K562 (cell line): ENCODE measurements around the gene FTO. TPM values are rescaled to one million over a fixed set of nuclear protein-coding genes. Genes with fewer than 3 reads are reported as not detected.

Source experiments
- ATAC-seq: fragments of 200-7000 bp; cut with Tn5 transposase; 3 replicates; pipeline ENCODE4 v1.9.1; 2020; ENCODE audit warnings: moderate library complexity
- BruUV-seq: library from RNA; stranded (reverse); fragments of 400-500 nt; replicated peaks from 2 replicates; lab custom pipeline; 2021; lab: Mats Ljungman, UMichigan
- CTCF ChIA-PET: fragments of 300-600 bp; formaldehyde crosslinking; extraction: SDS; loops from one replicate; lab custom pipeline; 2021; ENCODE audit warnings: low intra/inter-chr PET ratio; lab: Yijun Ruan, JAX
- POLR2A ChIA-PET: fragments of 300-600, 350-650 bp; sonication (Branson Sonifier 250); formaldehyde crosslinking; extraction: SDS; loops from one replicate; lab custom pipeline; 2021; ENCODE audit warnings: antibody characterized with exemption, inconsistent platforms; lab: Yijun Ruan, JAX
- DNase-seq, 4 experiments: peaks; one replicate each; pipeline versions ENCODE4 v3.0.0 to v3.0.0-alpha.2; 2011 to 2018; ENCODE audit warnings: low spot score in 3 of 4, mixed read lengths in 3 of 4; ENCODE audit errors: extremely low read depth in 1 of 4
- FAIRE-seq: peaks from 2 replicates; lab custom pipeline; 2011; peaks lifted over from hg19 to GRCh38; lab: Jason Lieb, UNC
- H2AFZ ChIP-seq: 2 replicates; pipeline ENCODE4 v1.6.0; 2011; ENCODE audit warnings: low read depth, low read length, control low read depth, inconsistent platforms
- H3K27ac ChIP-seq: fragments of 200-600 bp; 3 replicates; pipeline ENCODE4 v1.8.0; 2011; ENCODE audit warnings: low read depth, mild to moderate bottlenecking, control low read depth, inconsistent platforms, low read length, moderate library complexity, mixed read lengths; ENCODE audit errors: extremely low read depth
- H3K27me3 ChIP-seq, 2 experiments: fragments of 300-600 bp in 1 of 2; 2 replicates in 1 of 2; 3 replicates in 1 of 2; pipeline versions ENCODE4 v1.6.0 to v1.8.0; 2011; ENCODE audit warnings: inconsistent platforms in 2 of 2, low read length in 2 of 2, mild to moderate bottlenecking in 1 of 2, mixed read lengths in 1 of 2, moderate library complexity in 1 of 2; ENCODE audit not compliant: control insufficient read depth in 2 of 2, insufficient read depth in 2 of 2
- H3K36me3 ChIP-seq: fragments of 300-600 bp; 3 replicates; pipeline ENCODE4 v1.8.0; 2011; ENCODE audit warnings: mild to moderate bottlenecking, low read length, inconsistent platforms; ENCODE audit not compliant: control insufficient read depth, insufficient read depth
- H3K4me1 ChIP-seq, 2 experiments: fragments of 200-600 bp in 1 of 2; replicated peaks in 1 of 2; 2 replicates in 1 of 2; 3 replicates in 1 of 2; pipeline versions ENCODE4 v1.5.1 to v1.8.0; 2011; ENCODE audit warnings: inconsistent platforms in 2 of 2, low read length in 2 of 2, mild to moderate bottlenecking in 1 of 2, mixed read lengths in 1 of 2, moderate library complexity in 1 of 2; ENCODE audit not compliant: control insufficient read depth in 2 of 2, insufficient read depth in 2 of 2
- H3K4me2 ChIP-seq: 2 replicates; pipeline ENCODE4 v1.6.1; 2011; ENCODE audit warnings: low read length, control low read depth, inconsistent platforms, mixed read lengths; ENCODE audit not compliant: insufficient read depth
- H3K4me3 ChIP-seq: fragments of 200-600 bp; sonication (generic), shearing (Covaris generic); 2 replicates; pipeline ENCODE4 v1.5.1; 2016; ENCODE audit warnings: control low read depth, inconsistent platforms
- H3K79me2 ChIP-seq: fragments of 200-600 bp; 3 replicates; pipeline ENCODE4 v1.8.0; 2011; ENCODE audit warnings: low read length, inconsistent platforms; ENCODE audit not compliant: control insufficient read depth, insufficient read depth
- H3K9ac ChIP-seq, 2 experiments: 2 replicates each; pipeline versions ENCODE4 v1.6.0 to v1.6.1; 2011; ENCODE audit warnings: low read depth in 2 of 2, low read length in 2 of 2, control low read depth in 1 of 2, inconsistent platforms in 1 of 2, mild to moderate bottlenecking in 1 of 2, mixed read lengths in 1 of 2; ENCODE audit not compliant: insufficient read depth in 1 of 2
- H3K9me1 ChIP-seq: one replicate; pipeline ENCODE4 v1.6.0; 2011; ENCODE audit warnings: inconsistent platforms, mild to moderate bottlenecking, low read length, moderate library complexity; ENCODE audit not compliant: control insufficient read depth, insufficient read depth
- H3K9me3 ChIP-seq: replicated peaks from 2 replicates; pipeline ENCODE4 v1.5.1; 2011; ENCODE audit warnings: low read depth, low read length, inconsistent platforms; ENCODE audit not compliant: control insufficient read depth, insufficient read depth
- H4K20me1 ChIP-seq: replicated peaks from 2 replicates; pipeline ENCODE4 v1.6.1; 2011; ENCODE audit warnings: low read length, inconsistent platforms, mixed read lengths; ENCODE audit not compliant: control insufficient read depth, insufficient read depth
- ARID3A ChIP-seq: IDR thresholded peaks from 2 replicates; pipeline ENCODE4 v1.6.1; 2012; ENCODE audit warnings: low read depth, low read length, improper control_type of control experiment, borderline replicate concordance
- ATF1 ChIP-seq, 2 experiments: fragments of 450-650 bp in 1 of 2; IDR thresholded peaks; 2 replicates each; pipeline ENCODE4 v1.6.1; 2016; ENCODE audit warnings: missing compliant biosample characterization in 1 of 2, missing genetic modification characterization in 1 of 2
- NBN ChIP-seq: fragments of 450-650 bp; IDR thresholded peaks from 2 replicates; pipeline ENCODE4 v1.6.1; 2016; ENCODE audit warnings: low read depth, mild to moderate bottlenecking
- SMAD3 ChIP-seq: fragments of 450-650 bp; formaldehyde crosslinking; conservative IDR thresholded peaks from 2 replicates; pipeline ENCODE4 v1.4.0; 2020; ENCODE audit warnings: mild to moderate bottlenecking
- SMARCE1 ChIP-seq: fragments of 450-650 bp; IDR thresholded peaks from 2 replicates; pipeline ENCODE4 v1.7.1; 2016; ENCODE audit warnings: mild to moderate bottlenecking
- THAP12 ChIP-seq: fragments of 250-450 bp; sonication (Bioruptor Pico); IDR thresholded peaks from 2 replicates; pipeline ENCODE4 v1.9.0; 2021; ENCODE audit warnings: mild to moderate bottlenecking, inconsistent platforms
- ZHX1 ChIP-seq: fragments of 150-350 bp; conservative IDR thresholded peaks from 2 replicates; pipeline ENCODE4 v1.6.1; 2014; ENCODE audit warnings: low read length
- ZNF445 ChIP-seq: fragments of 250-450 bp; sonication (Bioruptor Pico); IDR thresholded peaks from 2 replicates; pipeline ENCODE4 v1.4.0; 2020; ENCODE audit warnings: low read depth, mild to moderate bottlenecking, moderate library complexity
- ZNF507 ChIP-seq: conservative IDR thresholded peaks from 2 replicates; pipeline ENCODE4 v1.6.1; 2017; ENCODE audit warnings: missing genetic modification characterization, missing compliant biosample characterization
- WGBS: fragments of 100-300 bp; shearing (Covaris generic); methylation state at CpG from one replicate; pipeline ENCODE4 v1.1.6; 2016; ENCODE audit warnings: low coverage, mixed read lengths; ENCODE audit not compliant: insufficient coverage; ENCODE audit errors: missing lambda C conversion rate; 5-methylcytosine and 5-hydroxymethylcytosine counted together
- in situ Hi-C: fragments of 300-500 bp; cut with MboI; formaldehyde crosslinking; loops from 4 replicates; pipeline ENCODE4 v1.15.0; 2018; ENCODE audit warnings: inconsistent platforms, mixed read lengths
- intact Hi-C: fragments of 100-400 bp; cut with micrococcal nuclease; formaldehyde crosslinking; loops from 2 replicates; pipeline ENCODE4 v1.14.2; 2022
- polyA plus RNA-seq, 8 experiments: library from polyadenylated mRNA; depleted of rRNA in 4 of 8; stranded (reverse) in 5 of 8; unstranded in 3 of 8; fragments of >200 nt; fragmentation: Nextera tagmentation in 2 of 8; fragmentation: Illumina TruSeq in 1 of 8; extraction: Ambion mirVana in 2 of 8; extraction: Trizol in 1 of 8; gene quantifications; 2 replicates each; pipeline versions ENCODE4 v1.2.1 to v1.2.3, GENCODE V29; 2011 to 2014; ENCODE audit warnings: inconsistent platforms in 1 of 8, missing spikeins in 1 of 8
- total RNA-seq, 7 experiments: library from RNA; depleted of rRNA in 6 of 7; stranded (reverse); fragments of >200 nt in 6 of 7; fragmentation: Illumina TruSeq in 2 of 7; extraction: Trizol in 2 of 7; gene quantifications; 2 replicates each; pipeline versions ENCODE4 v1.2.1 to v1.2.3, GENCODE V29; 2011 to 2021; ENCODE audit warnings: low replicate concordance in 1 of 7

The FTO gene
- total and polyA plus RNA-seq, 9 of the 15 experiments (the other 6 are each of a cell fraction or from before 2014, with no cell fraction given) = 11.3 to 27.7 (median 25.5) TPM

DNA sequence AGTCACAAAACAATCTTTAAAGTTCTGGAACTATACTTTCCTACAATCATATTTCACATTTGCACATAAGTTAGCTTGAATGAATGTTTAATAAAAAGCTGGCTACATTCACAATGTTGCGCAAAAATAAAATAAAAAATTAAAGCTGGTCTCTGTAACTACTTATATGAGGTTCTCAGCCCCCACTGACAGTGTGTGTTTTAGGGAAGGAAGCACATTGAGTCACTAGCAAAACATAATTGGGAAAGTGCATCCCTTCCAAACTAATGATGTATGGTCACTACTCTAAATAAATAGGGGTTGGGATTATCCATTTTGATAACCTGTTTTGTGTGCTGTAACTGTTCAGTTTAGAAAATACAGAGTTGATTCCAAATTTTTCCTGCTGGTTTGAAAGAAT is 330.7 kb downstream of the FTO start:
- no peaks in the 10 kb centered on the region for H3K4me1 ChIP-seq
- H2AFZ ChIP-seq = no peak overlapping the region
- no peak for ATAC-seq
- 31% methylated on average over 1 of the region's 1 CpG for WGBS
- POLR2A ChIA-PET = no interaction called here
- TF ChIP-seq ATF1 (CRISPR knock-in tag; IDR thresholded peaks at IDR 0.05) = no peak
- TF ChIP-seq ATF1 (tag; IDR thresholded peaks at IDR 0.05) = no peak
- no peak for TF ChIP-seq ZHX1
- TF ChIP-seq, all 486 proteins: peak for 0
- H3K9me3 ChIP-seq = no peaks in the 10 kb centered on the region
- H3K4me2 ChIP-seq = no peak overlapping the region
- CTCF ChIA-PET = no interaction called here
- BruUV-seq = no TSS peak
- H4K20me1 ChIP-seq = no peaks in the 10 kb centered on the region
- FAIRE-seq (no peak), DNase-seq (no peak)
- H3K27ac ChIP-seq = no peak overlapping the region
- H3K79me2 ChIP-seq = no peaks in the 10 kb centered on the region
- intact Hi-C loops (no loop called here), in situ Hi-C loops (no loop called here)
- H3K9ac ChIP-seq = no peak overlapping the region
- H3K4me3 ChIP-seq = no peak overlapping the region
- no peaks in the 10 kb centered on the region for H3K36me3 ChIP-seq
- H3K27me3 ChIP-seq = no peaks in the 10 kb centered on the region
- H3K9me1 ChIP-seq = no peaks in the 10 kb centered on the region

- Histone ChIP-seq H3K36me3 (no peaks in the 10 kb centered on the region), H3K4me1 (no peaks in the 10 kb centered on the region), H3K4me3 (no peak overlapping the region), H3K9ac (no peak overlapping the region), H4K20me1 (no peaks in the 10 kb centered on the region), H3K9me3 (no peaks in the 10 kb centered on the region), H3K27ac (no peak overlapping the region), H3K27me3 (no peaks in the 10 kb centered on the region), H3K4me2 (no peak overlapping the region), H2AFZ (no peak overlapping the region), H3K79me2 (no peaks in the 10 kb centered on the region), H3K9me1 (no peaks in the 10 kb centered on the region)
- 8% methylated on average over 5 of the region's 5 CpGs for WGBS
- DNase-seq = no peak
- FAIRE-seq = no peak
- intact Hi-C loops = no loop called here
- no peak for ATAC-seq
- BruUV-seq = no TSS peak
- CTCF ChIA-PET = no interaction called here
- in situ Hi-C loops = no loop called here
- POLR2A ChIA-PET = no interaction called here
- no peak for TF ChIP-seq ZNF507 (tag)
- TF ChIP-seq ZNF445 (CRISPR knock-in tag) = no peak
- TF ChIP-seq SMAD3 (CRISPR knock-in tag) = no peak
- TF ChIP-seq ARID3A = no peak
- TF ChIP-seq SMARCE1 = no peak
- TF ChIP-seq NBN = no peak
- no peak for TF ChIP-seq THAP12 (CRISPR knock-in tag)
Measured at GRCh38 chr16:54040480-54040879, 336.5 kb downstream of the FTO start.
